ENCODE results near the gene MBNL1. TPM values are rescaled to one million over a fixed set of nuclear protein-coding genes. Genes with fewer than 3 reads are reported as not detected.

MBNL1 gene
- polyA plus RNA-seq, 1 experiment: 203 TPM

DNA sequence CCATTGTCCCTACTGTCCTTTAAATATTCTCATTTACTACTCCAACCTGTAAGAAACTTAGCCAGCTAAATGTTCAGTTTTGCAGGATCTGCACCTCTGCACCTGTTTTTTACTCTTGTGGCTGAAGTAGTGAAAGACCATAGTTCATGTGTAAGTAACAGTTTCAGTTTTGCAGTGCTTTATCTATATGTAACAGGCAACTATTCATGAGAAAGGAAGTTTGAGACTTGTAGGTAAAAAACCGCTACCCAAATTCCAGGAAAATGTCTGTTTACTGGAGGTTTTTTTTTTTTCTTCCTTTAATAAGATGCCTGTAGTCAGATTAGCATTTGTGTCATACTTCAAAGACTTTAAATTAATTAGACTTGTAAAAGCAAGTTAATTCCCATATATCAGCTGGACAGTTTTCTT is 25.4 kb upstream of the MBNL1 start:
- ChIA-PET CTCF (interaction anchor here (1.4 kb wide), 1 partner anchor 9 kb away, joined by 3 read pairs; no protein-coding TSS in a partner anchor), POLR2A (interaction anchor here (0.6 to 0.7 kb wide), 2 partner anchors 41 to 122 kb away, joined by 3 to 5 read pairs; no protein-coding TSS in a partner anchor)
- no peaks in the 10 kb centered on the region for H3K36me3 ChIP-seq (ENCODE audit: control insufficient read depth, insufficient read depth, low read length)
- no peaks in the 10 kb centered on the region for H3K27me3 ChIP-seq (ENCODE audit: control insufficient read depth, insufficient read depth, low read length)
- TF ChIP-seq, protein P1, sequence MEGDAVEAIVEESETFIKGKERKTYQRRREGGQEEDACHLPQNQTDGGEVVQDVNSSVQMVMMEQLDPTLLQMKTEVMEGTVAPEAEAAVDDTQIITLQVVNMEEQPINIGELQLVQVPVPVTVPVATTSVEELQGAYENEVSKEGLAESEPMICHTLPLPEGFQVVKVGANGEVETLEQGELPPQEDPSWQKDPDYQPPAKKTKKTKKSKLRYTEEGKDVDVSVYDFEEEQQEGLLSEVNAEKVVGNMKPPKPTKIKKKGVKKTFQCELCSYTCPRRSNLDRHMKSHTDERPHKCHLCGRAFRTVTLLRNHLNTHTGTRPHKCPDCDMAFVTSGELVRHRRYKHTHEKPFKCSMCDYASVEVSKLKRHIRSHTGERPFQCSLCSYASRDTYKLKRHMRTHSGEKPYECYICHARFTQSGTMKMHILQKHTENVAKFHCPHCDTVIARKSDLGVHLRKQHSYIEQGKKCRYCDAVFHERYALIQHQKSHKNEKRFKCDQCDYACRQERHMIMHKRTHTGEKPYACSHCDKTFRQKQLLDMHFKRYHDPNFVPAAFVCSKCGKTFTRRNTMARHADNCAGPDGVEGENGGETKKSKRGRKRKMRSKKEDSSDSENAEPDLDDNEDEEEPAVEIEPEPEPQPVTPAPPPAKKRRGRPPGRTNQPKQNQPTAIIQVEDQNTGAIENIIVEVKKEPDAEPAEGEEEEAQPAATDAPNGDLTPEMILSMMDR (IDR thresholded peaks at IDR 0.05; ENCODE audit: insufficient read depth, low read depth, low read length): no peak
- H3K4me3 ChIP-seq (ENCODE audit: low read depth, low read length): no peak overlapping the region
- DNase-seq (ENCODE audit: low read depth): no peak

DNA sequence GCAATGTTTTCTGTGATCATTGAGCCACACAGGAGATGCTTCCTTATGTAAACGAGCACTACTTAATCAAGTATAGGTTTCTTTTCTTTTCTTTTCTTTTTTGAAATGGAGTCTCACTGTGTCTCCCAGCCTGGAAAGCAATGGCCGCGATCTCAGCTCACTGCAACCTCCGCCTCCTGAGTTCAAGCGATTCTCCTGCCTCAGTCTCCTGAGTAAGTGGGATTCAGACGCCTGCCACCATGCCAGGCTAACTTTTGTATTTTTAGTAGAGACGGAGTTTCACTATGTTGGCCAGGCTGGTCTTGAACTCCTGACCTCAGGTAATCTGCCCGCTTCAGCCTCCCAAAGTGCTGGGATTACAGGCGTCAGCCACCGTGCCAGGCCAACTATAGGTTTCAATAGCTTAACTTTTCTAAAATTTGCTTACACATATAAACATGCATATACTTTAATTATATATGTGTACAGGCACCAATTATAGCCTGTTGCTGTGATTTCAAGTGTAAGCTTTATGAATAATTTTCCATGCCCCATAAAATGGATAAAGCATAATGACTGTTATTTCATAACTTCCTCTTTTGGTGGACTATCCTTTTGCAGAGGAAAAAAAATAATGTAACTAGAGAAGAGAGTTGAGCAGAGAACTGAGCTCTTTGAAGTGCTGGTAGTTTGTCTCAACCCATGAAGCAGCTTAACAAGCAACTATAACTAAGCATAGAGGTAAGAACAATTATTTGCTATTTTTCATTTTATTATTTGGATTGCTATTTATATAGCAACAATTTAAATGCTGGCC is 24.8 kb upstream of the MBNL1 start:
- POLR2A ChIA-PET: interaction anchor here (0.7 kb wide), 1 partner anchor 12 kb away, joined by 3 read pairs; no protein-coding TSS in a partner anchor

DNA sequence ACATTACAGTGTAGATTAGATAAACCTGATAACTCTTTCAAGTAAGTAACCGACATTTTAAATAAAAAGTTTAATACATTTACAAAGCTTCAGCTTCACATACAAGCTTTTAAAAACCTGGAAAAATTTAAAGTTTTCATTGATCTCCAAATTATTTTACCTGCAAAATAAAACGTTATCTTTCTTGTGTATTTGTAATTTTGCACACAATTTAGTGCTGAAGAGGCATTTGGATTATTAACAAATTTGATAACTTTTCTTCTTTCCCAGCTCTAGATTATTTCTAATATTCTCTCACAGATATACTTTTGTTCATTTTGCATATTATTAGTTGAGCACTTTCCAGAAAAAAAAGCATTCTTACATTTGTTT is 24.2 kb upstream of the MBNL1 start:
- no peaks in the 10 kb centered on the region for H3K27me3 ChIP-seq (ENCODE audit: control insufficient read depth, insufficient read depth, low read length)
- H3K36me3 ChIP-seq (ENCODE audit: control insufficient read depth, insufficient read depth, low read length): no peaks in the 10 kb centered on the region
- POLR2A ChIA-PET: interaction anchor here (0.7 kb wide), 1 partner anchor 12 kb away, joined by 3 read pairs; no protein-coding TSS in a partner anchor
- CTCF ChIA-PET: no interaction called here
- TF ChIP-seq, protein P1 (IDR thresholded peaks at IDR 0.05; ENCODE audit: insufficient read depth, low read depth, low read length): no peak
- no peak overlapping the region for H3K4me3 ChIP-seq (ENCODE audit: low read depth, low read length)
- DNase-seq (ENCODE audit: low read depth): no peak

More for the DNA sequence above, 24.8 kb upstream of the MBNL1 start:
- no peak for DNase-seq (ENCODE audit: low read depth)
- TF ChIP-seq, protein P1 (IDR thresholded peaks at IDR 0.05; ENCODE audit: insufficient read depth, low read depth, low read length): no peak
- Histone ChIP-seq H3K36me3 (ENCODE audit: control insufficient read depth, insufficient read depth, low read length) (no peaks in the 10 kb centered on the region), H3K27me3 (ENCODE audit: control insufficient read depth, insufficient read depth, low read length) (no peaks in the 10 kb centered on the region), H3K4me3 (ENCODE audit: low read depth, low read length) (no peak overlapping the region)
- CTCF ChIA-PET: interaction anchor here (1.4 kb wide), 1 partner anchor 9 kb away, joined by 3 read pairs; no protein-coding TSS in a partner anchor

DNA sequence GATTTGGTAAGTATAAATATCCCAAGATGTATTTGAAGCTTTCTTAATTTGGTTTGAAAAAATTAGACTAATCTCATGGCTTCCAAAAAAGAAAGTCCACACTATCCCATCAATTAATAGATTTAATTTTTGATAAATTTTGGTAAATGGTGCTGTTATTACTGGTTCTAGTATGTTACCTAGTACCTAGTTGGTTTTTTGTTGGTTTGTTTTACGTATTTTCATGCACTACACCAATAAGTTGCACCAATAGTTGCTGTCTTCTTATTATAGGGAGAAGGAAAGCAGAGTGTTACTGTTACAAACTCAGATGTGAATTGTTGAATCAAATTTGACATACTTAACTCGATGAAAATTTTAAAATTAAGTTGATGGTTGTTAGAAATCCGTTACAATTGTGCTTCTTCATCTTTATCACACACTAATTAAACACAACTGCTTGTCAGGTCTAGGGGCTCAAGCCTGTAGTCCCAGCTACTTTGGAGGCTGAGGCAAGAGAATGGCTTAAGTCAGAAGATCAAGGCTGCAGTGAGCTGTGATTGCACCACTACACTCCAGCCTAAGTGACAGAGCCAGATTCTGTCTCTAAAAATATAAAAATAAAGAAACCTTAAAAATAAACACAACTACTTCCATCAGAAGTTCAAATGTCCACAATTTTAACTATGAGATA is 23.1 kb upstream of the MBNL1 start:
- TF ChIP-seq, protein P1 (IDR thresholded peaks at IDR 0.05; ENCODE audit: insufficient read depth, low read depth, low read length): no peak
- DNase-seq (ENCODE audit: low read depth): no peak
- no peak overlapping the region for H3K4me3 ChIP-seq (ENCODE audit: low read depth, low read length)
- no peaks in the 10 kb centered on the region for H3K36me3 ChIP-seq (ENCODE audit: control insufficient read depth, insufficient read depth, low read length)
- POLR2A ChIA-PET: no interaction called here
- CTCF ChIA-PET: interaction anchor here (1.0 kb wide), 1 partner anchor 9 kb away, joined by 3 read pairs; no protein-coding TSS in a partner anchor
- no peaks in the 10 kb centered on the region for H3K27me3 ChIP-seq (ENCODE audit: control insufficient read depth, insufficient read depth, low read length)

DNA sequence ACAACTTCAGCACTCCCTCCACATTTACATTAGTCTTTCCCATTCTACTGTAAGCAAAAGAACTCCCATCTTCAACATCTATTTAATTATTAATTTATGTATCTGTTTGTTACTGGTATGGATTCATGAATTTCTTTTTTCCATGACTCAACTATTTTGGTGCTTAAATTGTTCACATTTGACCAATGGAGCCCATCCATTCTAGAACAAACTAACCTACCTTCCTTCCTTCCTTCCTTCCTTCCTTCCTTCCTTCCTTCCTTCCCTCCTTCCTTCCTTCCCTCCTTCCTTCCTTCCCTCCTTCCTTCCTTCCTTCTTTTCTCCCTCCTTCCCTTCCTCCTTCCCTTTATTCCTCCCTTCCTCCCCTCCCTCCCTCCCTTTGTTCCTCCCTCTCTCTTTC is 16.8 kb upstream of the MBNL1 start:
- TF ChIP-seq, protein P1 (IDR thresholded peaks at IDR 0.05; ENCODE audit: insufficient read depth, low read depth, low read length): no peak
- Histone ChIP-seq H3K36me3 (ENCODE audit: control insufficient read depth, insufficient read depth, low read length) (no peaks in the 10 kb centered on the region), H3K27me3 (ENCODE audit: control insufficient read depth, insufficient read depth, low read length) (no peaks in the 10 kb centered on the region), H3K4me3 (ENCODE audit: low read depth, low read length) (no peak overlapping the region)
- POLR2A ChIA-PET: no interaction called here
- no peak for DNase-seq (ENCODE audit: low read depth)
- CTCF ChIA-PET: interaction anchor here (1.2 kb wide), 1 partner anchor 9 kb away, joined by 3 read pairs; no protein-coding TSS in a partner anchor

All from BJ (cell line).